Islet precursor cell (in vitro differentiated cells): ENCODE measurements around the gene TBC1D24.
A peak's percentile ranks its signal among the peaks of the same experiment; 100 is the strongest.
"Not testable (repeated sequence)": the region's sequence is repeated elsewhere in the genome, so short reads cannot be mapped to it uniquely, and the experiment has no call there.

Source experiments
- DNase-seq: peaks from one replicate; pipeline ENCODE4 v3.0.0-alpha.2; 2018

The TBC1D24 gene

DNA sequence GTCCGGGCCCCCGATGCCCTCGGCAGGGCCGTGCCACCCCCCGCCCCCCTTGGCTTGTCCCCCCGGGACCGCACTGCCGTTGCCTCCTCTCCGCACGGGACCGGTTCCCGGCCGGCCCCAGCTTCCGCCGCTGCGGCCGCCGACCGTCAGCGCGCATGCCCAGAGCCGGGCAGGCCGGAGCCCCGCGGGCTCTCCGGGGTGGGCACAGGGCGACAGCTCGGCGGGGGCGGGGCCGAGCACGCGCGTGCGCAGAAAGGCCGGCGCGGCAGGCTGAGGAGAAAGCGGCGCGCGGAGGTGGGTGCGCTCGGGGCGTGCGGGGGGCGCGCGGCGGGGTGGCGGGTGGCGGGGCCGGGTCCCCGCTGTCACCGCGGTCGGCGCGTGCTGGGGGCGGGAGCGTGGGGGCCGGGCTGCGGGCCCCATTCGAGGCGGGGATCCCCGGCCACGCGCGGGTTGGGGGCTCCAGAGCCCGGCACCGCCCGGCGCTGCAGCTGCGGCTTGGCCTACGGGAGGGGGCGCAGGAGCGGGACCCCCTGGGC lies at the start of gene TBC1D24:
Gene TBC1D24, plus strand, starts transcription at position 251 of the 536 bp plus-strand sequence. CDS start 21,022 bp downstream, outside the sequence.
- peak; percentile 92 for DNase-seq

DNA sequence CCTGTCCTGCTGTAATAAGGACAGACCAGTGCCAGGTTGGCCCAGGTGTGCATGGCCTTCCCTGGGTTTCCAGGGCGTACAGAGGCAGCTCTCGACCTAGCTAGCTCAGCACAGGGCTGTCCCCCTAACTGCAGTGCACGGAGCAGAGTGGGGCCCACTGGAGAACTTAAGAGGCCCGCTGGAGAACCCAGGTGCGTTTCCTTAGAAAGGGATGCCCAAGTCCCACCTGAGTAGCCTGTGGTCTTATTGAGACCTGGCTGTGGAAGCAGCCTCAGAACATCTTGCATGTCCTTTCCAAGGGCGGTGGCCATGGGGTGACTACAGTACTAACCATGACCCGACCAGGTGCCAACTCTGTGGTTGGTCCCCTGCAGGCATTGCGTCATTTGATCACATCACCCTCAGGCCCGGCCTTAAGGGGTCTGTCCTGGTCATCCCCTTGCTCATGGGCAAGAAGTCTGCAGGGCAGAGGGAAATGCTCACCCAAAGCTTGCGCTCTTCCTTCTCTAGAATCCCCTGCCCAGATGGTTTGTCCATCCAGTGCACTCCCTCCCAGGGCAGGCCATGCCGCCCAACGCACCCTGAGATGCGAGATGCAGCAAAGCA lies 49.0 kb upstream of the TBC1D24 start:
- no peak for DNase-seq

DNA sequence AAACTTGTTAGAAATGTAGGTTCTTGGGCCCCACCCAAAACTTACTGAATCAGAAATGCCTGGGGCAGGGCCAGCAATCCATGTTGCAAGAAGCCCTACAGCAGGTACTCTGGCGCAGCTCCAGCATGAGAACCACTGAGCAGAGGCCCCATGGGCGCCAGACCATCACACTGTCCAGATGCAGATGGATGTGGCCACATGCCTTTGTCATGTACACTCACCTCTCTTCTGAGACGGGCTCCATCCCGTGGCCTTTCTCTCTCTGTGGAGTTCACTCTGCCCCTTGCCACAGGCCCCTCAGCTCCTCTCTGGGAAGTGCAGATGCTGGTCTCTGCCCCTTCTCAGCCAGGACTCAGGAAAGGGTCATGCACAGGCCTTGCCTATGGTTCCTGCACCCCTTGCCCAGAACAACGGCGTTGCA lies 48.0 kb upstream of the TBC1D24 start:
- DNase-seq, result no peak

GRCh38 chr16:2427526-2427925 lies 47.4 kb upstream of the TBC1D24 start:
- no peak for DNase-seq

DNA sequence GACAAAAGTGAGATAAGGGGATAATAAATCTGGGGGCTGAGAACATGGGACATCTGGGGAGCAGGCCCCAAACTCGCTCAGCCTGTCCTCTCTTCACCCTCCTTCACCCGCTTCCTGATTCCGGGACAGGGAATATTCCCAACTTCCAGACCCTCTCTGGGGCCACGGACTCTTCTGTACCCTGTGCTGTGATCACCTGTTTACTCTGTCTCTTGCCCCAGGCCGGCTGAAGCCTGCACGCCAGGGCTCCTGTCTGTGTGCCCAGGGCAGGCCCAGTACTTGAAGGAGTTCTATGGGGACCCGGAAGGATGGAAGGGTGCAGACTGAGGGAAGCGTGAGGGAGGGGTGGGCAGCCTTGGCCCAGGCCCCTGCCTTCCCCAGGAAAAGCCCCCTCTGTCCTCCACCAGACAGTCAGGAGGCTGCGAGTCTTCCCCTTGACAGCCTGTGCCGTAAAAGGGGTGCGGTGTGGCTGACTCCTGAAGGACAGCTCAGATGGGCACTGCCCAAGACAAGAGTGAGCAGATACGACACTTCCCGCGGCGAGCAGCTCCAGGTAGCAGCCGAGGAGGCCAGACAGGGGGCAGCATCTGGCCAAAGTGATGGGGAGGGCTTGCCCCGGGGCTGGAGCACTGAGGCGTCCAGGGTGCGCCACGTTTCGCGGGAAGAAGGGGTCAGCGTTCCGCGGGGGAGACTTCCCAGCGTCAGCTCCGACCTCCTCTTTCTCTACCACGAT lies 46.7 kb upstream of the TBC1D24 start:
- peak; percentile 82 for DNase-seq

DNA sequence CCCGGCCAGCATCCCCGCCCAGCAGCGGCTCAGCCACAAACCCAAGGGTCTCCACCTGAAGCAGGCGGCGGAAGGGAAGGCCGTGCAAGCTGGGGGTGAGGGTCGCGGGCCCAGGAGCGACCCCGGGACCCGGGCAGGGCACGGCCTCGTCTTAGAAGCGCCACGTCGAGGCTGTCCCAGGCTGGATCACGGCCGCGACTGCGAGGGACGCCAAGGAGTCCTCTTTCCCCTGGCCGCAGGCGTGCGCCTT lies 46.2 kb upstream of the TBC1D24 start:
- no peak for DNase-seq

- DNase-seq, result peak; percentile 98
Observed at GRCh38 chr16:2429034-2429770, 45.7 kb upstream of the TBC1D24 start, which contains the start of gene CCNF. TSS of gene CCNF (plus strand) at chr16:2429447. CDS start at chr16:2429482, 35 bp downstream.

- peak; percentile 57 for DNase-seq
Observed at GRCh38 chr16:2429771-2430663, 44.9 kb upstream of the TBC1D24 start.

GRCh38 chr16:2432286-2432685 lies 42.6 kb upstream of the TBC1D24 start:
- peak; percentile 27 for DNase-seq

DNA sequence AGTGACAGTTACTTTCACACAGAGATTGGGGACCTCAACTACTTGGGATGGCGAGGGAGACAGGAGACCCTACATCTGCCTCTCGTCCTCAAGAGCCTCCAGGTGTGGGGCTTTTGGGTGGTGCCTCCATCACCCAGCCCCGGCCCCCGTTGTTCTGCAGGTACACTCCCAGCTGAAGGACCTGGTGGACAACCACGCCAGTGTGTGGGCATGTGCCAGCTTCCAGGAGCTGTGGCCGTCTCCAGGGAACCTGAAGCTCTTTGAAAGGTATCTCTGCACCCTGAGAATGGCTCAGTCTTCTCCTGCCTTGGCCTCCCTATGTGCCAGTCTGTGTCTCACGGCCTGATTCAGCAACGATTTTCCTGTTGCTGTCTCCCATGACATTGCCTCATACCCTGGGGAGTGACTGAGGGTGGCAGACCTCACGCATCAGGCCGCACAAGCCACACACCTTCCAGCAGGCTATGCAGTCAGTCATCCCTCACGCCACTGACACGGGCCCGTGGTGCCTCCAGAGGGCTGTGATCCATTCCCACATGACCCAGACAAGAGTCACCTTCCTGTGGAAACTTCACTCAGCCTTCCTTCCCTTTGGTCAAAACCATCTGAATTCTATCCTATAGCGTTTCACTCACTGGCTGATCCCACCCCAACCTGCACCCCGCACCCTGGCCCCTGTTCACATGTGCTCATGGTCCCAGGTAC lies 42.0 kb upstream of the TBC1D24 start:
- DNase-seq, result peak; percentile 35

DNA sequence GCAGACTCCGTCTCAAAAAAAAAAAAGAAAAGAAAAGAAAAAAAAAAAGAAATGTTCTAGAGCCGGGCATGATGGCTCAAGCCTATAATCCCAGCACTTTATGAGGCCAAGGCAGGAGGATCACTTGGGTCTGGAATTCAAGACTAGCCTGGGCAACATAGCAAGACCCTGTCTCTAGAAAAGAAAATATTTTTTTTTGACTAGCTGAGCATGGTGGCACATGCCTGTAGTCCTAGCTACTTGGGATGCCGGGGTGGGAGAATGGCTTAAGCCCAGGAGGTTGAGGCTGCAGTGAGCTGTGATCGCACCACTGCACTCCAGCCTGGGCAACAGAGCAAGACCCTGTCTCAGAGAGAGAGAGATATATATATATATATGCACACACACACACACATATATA lies 39.7 kb upstream of the TBC1D24 start:
- not testable (repeated sequence) for DNase-seq

DNA sequence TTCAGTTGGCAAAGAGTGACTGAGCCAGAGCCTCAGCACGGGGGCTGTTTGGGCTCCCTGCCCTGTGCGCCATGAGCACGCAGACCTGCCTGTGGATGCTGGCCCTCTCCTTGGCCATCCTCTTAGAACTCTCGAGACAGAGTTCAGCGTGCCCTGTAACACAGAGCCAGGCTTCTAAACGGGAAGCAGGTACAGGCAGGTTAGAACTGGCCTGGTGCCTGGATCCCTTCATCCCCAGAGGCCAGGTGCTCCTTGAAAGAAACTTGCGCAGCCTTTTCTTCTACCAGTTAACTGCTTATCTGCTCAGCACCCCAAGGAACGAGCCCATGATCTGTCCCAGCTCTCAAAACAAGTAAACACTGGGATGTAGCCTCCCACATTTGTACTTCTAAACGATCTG lies 38.8 kb upstream of the TBC1D24 start:
- no peak for DNase-seq

- peak; percentile 35 for DNase-seq
Observed at GRCh38 chr16:2437032-2437790, 37.7 kb upstream of the TBC1D24 start.

GRCh38 chr16:2438121-2438520 lies 36.8 kb upstream of the TBC1D24 start:
- no peak for DNase-seq

DNA sequence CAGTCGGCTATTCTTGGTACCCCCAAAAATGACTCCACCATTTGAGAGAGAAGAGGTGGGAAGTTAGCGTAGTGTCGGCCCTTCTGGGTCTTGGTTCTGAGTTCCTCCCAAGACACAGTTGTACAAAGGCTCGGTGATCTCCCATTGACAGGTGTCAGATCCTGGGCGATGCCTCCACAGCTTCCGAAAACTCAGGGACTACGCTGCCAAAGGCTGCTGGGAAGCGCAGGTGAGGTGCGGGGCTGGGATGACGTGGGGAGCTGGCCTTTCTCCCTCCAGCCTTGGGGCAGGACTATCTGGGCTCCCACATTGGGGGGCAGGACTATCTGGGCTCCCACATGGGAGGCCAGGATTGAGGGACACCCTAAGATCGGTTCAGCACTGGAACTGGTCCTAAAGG lies 35.3 kb upstream of the TBC1D24 start:
- no peak for DNase-seq

GRCh38 chr16:2441143-2441804 lies 33.7 kb upstream of the TBC1D24 start:
- DNase-seq, result not testable (repeated sequence)

DNA sequence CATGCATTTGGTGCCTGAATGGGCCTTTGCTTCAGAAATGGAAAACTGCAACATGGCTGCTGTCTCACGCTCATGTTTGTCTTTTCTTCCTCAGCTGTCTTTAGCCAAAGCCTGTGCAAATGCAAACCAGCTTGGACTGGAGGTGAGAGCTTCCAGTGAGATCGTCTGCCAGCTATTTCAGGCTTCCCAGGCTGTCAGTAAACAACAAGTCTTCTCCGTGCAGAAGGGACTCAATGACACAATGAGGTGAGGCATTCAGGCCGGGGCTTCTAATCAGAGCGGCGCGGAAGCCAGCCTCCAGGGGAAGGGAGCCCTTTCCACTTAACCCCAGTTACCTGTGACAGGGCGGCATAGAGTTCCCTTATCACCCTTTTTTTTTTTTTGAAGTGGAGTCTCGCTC lies 31.4 kb upstream of the TBC1D24 start:
- no peak for DNase-seq

DNA sequence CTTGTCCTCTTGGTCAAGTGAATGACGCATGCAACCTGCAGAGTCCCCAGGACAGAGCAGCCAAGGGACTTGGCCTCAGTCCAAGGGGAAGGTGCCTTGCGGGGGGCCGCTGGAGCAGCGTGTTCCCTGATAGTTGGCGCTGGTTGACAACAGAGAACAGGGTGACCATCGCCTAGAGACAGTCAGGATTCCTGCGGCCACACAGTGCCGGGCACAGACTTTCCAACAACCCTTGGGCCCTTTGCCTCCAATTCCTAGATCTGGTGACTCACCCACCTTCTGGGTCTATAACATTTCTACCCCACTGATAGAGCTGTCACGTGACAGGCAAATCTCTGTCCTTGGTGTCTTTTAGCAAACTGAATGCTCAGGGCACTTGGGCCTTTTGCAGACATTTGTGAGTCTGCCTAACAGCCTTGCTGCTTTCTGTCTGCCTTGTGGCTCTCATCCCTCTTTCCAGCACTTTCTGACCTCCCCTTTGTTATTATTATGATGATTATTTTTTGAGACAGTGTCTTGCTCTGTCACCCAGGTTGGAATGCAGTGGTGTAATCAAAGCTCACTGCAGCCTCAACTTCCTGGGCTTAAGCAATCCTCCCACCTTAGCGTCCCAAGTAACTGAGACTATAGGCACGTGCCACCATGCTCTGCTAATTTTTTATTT lies 26.9 kb upstream of the TBC1D24 start:
- DNase-seq, result no peak

DNA sequence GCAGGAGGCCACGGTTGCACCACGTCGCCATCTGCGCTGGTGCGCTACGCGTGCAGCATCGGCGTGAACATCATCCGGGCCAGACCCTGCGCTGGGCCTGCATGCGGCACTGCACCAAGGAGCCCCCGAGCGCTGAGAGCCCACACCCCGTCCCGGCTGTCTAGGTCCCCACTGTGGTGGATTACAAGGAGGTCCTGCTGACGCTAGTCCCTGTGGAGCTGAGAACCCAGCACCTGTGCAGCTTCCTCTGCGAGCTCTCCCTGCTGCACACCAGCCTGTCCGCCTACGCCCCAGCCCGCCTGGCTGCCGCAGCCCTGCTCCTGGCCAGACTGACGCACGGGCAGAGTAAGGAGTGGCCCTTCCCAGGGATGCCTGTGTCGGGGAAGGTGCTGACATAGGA lies 25.8 kb upstream of the TBC1D24 start:
- no peak for DNase-seq

GRCh38 chr16:2450535-2450934 lies 24.4 kb upstream of the TBC1D24 start:
- no peak for DNase-seq
